ENCODE data around the gene MAP9.
A peak's percentile ranks its signal among the peaks of the same experiment; 100 is the strongest.
"Not testable (repeated sequence)": the region's sequence is repeated elsewhere in the genome, so short reads cannot be mapped to it uniquely, and the experiment has no call there.

Gene MAP9

DNA sequence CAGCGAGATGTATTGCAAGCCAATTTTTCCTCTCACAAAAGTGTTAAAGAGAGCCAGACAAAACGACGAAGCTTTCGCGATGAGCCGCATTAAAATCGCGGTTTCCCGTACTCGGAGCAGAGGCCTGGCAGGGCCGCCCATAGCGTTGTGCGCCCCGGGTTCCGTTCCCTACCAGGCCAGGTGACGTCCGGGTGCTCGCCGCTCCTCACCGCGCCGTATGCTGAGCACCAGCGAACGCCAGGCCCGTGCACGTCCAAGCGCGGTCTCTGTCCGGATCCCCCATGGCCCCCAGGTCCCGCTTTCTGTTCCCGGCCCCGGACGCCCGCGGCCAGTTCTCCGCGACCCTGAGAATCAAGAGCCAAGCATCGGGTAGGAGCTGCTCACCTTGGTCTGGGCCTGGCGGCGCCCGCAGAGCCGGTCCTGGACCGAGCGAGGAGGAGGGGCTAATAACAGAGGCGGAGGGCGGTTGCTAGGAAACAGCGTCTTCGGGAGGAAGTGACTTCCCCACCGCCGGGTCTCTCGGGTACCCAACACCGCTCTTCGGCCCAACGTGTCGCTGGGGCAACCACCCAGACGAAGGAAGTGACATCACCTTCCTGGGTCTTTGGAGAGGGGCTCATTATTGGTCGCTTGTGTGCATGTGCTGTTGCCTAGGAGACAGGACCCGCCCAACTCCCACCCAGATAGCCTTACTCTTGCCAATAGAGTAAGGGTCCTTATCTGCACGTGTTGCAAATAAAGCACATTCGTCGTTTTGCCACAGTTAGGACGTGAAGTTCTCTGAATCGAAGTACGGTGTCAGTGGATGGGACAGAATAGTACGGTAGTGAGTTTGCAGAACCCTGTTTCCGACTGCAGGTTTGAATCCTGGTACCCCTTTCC lies at the start of gene MAP9:
TSS of gene MAP9 (minus strand) at position 579 of the 882 bp plus-strand sequence. CDS start 1,115 bp downstream, outside the sequence.
- peak; percentile 72 to 84 for DNase-seq (ENCODE audit: low read depth in 2 of 2)

DNA sequence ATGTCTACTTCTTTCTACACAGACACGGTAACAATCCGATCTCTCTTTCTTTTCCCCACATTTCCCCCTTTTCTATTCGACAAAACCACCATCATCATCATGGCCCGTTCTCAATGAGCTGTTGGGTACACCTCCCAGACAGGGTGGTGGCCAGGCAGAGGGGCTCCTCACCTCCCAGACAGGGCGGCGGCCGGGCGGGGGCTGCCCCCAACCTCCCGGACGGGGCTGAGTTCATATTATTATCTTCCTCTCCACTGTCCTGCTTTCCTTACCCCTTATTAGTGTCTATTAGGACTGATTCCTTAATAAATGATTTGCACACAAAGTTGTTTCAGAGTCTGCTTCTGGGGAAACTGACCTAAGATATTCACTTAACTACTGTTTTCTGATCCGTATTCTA lies 48.0 kb upstream of the MAP9 start:
- DNase-seq (ENCODE audit: low read depth in 2 of 2) = not testable (repeated sequence)

DNA sequence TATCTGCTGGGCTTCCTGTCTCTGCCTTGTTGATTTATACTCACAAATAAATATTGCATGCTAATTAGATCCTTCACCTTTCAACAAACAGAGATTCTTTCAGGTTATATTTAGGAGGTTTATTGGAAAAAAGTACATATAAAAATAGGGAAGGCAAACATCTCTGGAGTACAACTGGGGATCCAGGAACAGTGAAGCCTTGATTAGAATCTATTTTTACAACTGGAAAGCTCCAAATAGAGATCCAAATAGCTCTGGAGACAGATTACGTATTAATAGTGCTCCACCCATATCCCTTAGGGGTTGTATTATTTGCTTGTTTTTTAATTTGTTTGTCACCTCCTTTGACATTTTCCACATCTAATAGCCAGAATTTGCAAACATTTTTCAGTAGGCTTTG lies 46.9 kb upstream of the MAP9 start:
- DNase-seq (ENCODE audit: low read depth in 2 of 2) = no peak

DNA sequence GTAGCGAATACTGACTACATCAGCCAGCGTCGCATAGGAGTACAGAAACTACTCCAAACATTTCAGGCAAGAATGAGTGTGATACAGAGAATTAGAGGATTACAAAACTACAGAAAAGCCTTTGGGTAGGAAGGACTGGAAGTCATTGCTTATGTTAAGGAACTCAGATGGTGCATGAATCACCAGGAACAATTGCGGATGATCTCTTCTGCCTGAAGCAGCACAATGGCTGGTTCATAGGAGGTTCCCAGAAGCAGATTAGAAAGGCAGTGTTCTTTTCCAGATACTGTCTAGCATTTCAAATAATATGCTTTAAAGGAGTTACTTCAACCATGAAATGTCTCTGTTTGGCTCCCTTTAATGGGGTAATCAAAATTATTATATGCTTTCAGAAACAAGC lies 42.5 kb upstream of the MAP9 start:
- no peak for DNase-seq (ENCODE audit: low read depth in 2 of 2)

DNA sequence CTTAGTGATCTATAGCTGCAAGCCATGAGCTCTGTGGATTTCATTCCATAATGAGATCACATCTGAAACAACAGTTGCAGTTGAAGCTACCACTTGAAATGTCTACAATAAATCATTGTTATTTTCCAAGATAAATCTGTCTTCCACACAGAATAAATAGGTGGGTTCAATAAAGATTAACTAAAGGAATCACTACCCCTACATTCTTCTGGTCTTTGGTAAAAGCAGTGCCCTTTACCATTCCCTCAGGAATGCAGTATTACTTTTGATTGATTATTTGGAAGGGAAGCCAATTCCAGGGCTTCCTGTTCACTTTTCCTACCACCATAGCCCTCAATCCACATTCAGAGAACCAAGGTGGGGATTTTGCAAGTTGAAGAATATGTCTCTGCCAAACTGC lies 38.9 kb upstream of the MAP9 start:
- DNase-seq (ENCODE audit: low read depth in 2 of 2) = no peak

DNA sequence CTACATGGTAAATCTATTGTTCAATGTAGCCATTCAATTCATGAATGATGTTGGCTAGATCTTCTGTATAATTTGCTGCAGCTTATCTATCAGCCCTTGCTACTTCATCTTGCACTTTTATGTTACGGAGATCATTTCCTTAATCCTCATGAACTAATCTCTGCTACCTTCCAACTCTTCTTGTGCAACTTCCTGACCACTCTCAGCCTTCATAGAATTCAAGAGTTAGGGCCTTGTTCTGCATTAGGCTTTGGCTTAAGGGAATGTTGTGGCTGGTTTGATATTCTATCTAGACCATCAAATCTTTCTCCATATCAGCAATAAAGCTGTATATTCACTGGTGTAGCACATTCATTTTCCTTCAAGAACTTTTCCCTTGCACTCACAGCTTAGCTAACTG lies 36.7 kb upstream of the MAP9 start:
- no peak for DNase-seq (ENCODE audit: low read depth in 2 of 2)

DNA sequence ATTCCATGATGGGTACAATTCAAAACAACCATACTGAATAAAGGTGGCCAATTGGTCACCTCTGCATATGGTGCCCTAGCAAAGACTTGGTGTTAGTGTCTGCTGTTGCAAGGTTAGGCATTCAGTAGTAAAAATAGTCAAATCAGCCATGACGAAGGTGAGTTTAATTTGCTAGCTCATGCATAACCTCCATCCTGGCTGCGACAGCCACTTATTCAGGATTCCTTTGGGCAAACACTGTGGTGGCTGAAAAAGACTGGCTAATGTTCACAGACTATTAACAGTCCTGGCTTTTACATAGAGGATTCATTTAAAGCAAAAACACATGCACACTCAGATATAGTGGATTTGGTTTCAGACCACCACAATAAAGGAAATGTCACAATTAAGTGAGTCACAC lies 34.8 kb upstream of the MAP9 start:
- DNase-seq (ENCODE audit: low read depth in 2 of 2) = no peak

DNA sequence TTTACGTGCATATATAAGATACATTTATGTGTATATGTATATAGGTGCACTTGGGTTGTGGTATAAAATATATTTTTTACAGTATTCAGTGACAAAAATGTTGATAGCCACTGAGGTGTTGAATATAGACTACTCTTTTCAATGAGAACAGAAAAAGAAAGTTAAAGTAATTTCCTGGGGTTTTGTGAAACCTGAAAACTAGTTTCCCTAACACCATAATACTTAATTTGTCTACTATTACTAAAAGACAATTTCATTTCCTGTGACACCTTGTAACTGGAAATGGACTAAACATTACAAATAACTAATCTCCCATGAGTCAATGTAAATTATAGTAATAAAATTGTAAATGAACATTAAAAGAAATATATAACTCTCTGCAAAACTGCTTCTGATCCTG lies 32.0 kb upstream of the MAP9 start:
- DNase-seq (ENCODE audit: low read depth in 2 of 2) = no peak

DNA sequence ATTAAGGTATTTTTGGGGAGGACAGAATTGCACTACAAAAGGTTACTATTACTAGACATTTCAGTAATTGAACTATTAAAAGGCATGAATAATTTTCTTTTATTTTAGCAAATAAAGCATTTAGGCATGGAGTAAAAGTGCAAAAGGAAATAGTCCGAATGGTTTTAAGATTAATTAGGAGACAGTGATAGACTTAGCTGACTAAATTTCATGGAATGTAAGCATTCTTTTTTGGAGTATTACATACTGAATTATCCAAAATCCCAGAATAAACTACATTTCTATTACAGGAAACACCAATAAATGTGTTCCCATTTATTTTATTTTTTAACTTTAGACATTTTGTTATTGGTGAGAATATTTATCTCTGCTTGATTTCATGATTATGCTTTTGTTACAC lies 30.7 kb upstream of the MAP9 start:
- DNase-seq (ENCODE audit: low read depth in 2 of 2) = no peak

DNA sequence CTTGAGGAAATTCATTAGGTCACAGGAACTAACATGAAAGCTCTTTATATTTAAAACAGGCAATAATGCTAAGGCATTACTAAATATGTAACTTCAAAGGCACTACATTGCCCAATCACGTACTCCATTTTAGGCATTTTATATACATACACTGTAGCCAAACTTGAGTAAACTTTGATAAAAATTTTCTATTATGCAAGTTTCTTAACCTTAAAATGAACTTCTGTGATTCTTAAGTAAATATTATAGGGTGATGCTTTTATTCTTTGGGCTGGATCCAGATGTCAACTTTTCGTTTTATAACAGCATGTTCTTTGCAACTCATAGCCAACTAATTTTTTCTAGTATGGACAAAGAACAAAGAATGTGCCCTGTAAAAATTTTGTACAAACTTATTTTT lies 28.3 kb upstream of the MAP9 start:
- no peak for DNase-seq (ENCODE audit: low read depth in 2 of 2)

DNA sequence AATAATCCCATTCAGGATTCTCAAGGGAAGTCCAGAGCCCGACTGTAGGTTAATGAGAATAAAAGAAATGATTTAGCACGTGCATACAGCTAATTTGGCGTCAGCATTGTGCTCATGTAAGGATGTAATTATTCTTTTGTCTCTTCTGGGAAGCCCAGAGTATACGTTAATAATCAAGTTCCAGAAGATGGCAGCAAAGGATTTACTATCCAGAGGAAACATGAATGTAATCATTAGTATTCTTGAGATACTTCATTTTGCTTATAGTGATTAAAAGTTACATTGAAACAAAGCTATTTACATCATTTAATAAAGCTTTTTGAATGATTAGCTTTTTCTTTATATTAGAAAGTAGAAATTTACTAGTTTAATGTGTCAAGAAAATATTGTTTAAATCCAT lies 27.1 kb upstream of the MAP9 start:
- no peak for DNase-seq (ENCODE audit: low read depth in 2 of 2)

DNA sequence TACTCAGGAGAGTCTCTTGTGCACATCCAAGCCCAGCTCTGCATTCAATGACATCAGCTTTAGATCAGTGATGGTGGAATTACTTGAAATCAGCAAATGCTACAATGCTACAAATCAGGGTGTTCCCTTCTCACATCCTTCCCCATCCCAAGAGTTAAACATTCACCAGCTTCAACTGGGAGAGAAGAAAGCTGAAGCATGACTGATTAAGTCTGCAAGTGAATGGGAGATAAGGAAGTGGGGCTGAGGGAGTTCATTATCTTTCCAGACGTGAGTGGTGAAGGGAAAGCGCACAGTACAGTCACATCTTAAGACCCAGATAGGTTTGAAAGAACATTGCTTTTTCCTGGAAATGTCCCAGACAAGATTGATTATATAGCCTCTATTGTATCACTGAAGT lies 26.2 kb upstream of the MAP9 start:
- DNase-seq (ENCODE audit: low read depth in 2 of 2) = no peak

DNA sequence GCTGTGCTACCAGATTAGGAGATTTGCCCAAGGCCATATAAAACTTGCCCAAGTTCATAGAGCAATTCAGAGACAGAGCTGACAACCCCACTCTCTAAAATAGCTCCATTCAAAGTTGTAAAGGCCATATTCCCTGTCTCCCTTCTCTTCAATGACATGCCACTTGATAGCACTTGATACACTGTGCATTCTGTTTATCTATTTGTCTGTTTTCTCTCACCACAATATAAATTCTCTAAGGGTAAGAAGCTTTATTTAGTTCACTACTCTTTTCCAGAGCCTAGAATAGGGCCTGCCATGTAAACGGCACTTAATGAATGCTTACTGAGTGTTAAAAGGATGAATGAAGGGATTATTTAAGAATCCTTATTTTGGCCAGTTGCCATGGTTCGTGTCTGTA lies 24.1 kb upstream of the MAP9 start:
- DNase-seq (ENCODE audit: low read depth in 2 of 2) = no peak

DNA sequence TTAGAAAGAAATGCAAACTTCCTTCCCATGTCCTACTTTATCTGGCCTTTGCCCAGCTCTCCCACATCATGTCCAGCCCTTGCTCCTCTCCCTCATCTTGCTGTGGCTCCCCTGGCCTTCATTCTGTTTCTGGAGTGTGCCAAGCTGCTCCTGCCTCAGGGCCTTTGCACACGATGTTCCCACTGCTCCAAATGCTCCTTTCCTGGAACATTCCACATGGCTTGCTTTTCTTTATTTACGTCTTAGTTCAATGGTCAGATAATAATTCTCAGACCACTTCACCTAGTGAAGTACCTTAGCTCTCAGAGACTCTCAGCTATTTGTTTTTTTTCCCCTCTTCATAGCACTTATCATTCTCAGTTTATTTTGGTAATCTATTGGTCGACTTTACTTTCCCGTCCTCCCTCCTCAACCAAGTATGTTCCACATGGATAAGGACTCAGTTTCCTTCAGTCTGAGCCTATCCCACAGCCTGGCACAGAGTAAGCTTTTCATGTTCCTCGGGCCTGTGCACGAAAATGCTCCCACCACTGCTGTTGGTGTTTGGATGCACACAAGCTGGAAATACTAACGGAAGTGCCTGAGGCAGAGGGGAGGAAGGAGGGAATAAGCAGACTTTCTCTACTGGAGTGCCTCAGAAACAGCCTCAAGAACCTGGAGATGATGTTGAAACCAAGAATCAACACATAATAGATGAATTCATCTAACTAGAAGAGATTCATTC lies 23.4 kb upstream of the MAP9 start:
- DNase-seq (ENCODE audit: low read depth in 2 of 2) = no peak

DNA sequence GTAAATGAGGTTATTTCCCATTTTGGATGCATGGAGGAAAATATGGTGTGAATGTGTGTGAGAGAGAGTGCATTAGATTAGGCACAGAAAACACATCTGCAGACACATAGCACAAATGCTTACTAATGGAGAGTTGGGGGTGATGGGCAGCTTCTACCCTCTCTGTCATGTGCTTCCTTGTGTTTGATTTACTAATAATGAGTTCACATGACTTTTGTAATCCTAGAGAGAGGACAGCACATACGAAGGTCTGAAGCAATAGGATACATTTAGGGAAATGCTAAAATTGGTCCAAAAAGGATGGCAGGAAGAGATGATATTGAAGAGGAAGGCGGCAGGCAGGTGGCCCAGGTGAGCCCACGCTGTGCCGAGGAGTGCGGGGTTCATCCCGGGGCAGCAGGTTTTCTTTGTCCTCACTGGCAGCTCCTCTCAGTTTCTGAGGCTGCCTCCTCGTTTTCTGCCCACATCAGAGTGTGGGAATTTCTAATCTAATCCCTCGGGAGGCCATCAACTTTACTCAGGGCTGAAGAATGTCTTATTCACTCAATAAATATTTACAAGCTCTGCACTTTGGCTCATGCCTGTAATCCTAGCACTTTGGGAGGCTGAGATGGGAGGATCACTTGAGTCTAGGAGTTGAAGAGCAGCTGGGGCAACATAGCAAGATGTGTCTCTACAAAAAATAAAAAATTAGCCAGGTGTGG lies 15.9 kb upstream of the MAP9 start:
- DNase-seq (ENCODE audit: low read depth in 2 of 2) = no peak

DNA sequence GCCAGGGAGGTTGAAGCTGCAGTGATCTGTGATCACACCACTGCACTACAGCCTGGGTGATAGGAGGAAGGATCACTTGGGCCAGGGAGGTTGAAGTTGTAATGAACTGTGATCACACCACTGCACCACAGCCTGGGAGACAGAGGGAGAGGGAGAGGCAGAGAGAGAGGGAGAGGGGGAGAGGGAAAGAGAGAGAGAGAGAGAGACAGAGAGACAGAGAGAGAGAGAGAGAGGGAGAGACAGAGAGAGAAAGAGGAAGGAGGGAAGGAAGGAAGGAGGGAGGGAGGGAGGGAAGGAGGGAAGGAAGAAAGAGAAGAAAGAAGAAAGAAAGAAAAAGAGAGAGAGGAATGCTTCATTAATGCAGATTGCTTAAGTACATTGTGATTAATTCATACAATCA lies 15.2 kb upstream of the MAP9 start:
- no peak for DNase-seq (ENCODE audit: low read depth in 2 of 2)

DNA sequence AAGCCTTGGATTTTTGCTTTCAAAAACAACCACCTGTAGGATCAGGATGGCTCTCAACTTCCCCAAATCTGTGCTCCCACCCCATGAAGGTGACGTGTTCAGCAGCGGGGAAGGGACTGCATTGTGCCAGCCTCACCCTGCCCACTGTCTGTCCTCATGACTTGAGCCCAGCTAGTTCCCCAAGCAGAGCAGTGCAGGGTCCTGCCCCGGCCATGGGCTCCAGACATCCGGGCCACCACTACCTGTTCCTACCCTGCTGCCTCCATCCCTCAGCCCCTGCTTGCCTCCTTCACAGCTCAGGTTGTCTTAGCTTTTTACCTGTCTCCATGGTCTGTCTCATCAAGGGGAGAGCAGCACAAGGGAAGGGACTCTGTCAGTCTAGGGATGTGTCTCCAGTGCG lies 11.4 kb upstream of the MAP9 start:
- DNase-seq (ENCODE audit: low read depth in 2 of 2) = no peak

DNA sequence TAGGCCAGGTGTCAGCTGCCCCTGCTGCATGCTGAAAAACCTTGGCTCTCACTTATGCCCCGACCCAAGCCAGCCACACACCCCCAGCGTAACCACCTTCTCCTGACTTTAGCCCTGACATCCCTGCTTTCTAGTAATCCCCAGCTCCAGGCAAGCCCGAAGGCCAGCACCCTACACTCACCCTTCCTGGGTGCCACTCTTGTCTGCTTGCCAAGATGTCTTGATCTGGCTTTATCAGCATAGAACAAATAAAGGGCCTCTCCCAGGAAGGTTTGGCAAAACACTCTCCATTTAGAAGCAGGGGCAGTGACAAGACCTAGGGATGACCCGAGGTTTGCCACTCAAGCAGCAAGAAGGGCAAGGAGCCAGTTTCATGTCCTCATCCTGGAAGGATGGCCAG lies 6.8 kb upstream of the MAP9 start:
- no peak for DNase-seq (ENCODE audit: low read depth in 2 of 2)

DNA sequence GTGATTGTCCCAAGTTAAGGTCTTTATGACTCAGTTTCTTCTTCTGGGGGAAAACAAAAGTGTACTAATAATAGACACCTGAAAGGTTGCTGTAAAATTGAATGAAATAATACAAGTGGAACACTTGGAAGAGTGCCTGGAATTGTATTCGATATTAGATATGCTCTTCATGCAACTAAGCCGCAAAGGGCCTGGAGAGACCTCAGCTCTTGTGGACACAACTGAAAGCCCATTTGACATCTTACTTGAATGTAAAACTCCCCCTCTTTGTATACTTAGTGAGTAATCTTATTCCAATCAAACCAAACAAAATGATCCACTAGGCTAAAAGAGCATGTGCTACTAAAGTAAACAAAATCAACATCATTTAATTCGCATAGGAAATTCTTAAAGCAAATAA lies 511 bp upstream of the MAP9 start:
- no peak for DNase-seq (ENCODE audit: low read depth in 2 of 2)

DNA sequence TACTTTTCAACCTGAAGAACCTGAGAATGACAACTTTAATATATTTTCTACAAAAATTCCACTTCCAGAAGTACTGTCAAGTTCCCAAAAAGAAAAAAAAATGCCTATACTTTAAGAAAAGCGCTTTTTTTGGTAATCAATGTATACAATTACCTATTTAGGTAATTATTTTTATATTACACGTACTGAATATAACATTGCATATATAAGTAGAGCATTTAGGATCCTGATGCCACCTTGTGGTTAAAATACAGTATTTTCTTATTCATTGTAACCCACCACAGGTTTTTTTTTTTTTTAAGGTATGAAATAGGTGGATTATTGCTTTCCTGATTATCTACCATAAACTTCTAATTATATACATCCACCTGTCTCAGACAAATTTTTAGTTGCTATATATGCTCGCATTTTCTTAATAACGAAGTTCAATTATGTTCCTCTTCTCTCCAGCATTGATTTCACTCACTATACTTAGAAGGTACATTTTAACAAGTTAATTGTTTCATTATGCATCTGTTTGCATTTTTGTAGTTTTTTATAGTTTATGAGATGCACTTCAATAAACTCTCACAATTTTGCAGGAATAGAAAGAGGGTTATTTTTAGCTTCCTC lies 5.2 kb downstream of the MAP9 start:
- no peak for DNase-seq (ENCODE audit: low read depth in 2 of 2)

DNA sequence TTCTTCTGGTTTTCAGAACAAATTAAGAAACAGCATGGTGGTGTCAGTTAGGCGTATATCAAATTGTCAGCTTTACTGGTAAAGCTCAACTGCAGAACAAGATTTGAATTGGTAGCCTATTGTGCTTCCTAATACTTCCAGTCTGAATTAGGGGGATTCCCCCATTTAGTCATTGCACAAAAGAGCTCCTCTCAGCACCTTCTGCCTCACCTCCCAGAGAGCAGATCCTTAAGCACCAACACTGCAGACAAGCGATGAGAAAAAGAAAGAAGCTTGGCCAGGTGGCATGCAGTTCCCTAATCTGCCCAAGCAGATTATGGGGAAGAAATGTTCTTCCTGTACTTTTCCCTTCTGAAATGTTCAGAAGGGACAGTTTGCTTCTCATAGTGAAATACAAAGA lies 9.2 kb downstream of the MAP9 start:
- DNase-seq (ENCODE audit: low read depth in 2 of 2) = no peak

DNA sequence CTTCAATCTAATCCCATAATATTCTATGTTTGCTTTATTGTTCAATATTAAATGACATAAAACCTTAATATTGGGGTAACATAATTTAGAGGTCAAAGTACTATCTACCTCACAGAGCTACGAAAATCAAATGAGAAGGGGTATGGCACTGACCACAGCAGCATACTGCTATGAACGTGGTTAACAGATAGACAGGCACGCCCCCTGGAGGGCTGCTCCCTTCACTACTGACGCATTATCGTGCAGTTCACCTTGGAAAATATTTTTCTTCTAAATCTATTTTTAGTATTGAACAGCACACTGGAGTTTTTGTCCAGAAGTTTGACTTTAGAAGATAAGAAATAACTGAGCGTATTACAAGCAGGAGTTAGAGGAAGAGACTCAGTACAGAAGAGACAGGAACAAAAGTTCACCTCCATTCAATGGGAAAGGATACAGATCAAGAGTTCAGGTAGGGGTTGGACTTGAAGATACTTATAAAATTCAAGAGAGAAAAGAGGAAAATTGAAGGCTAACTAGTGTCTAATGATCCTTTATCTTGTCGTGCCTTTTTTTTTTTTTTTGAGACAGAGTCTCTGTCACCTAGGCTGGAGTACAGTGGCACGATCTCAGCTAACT lies 22.7 kb downstream of the MAP9 start:
- DNase-seq (ENCODE audit: low read depth in 2 of 2) = no peak

Measured in activated CD8-positive, alpha-beta memory T cell treated with anti-CD3 and anti-CD28 coated beads for 4 hours (primary cell).